Adrenal gland (tissue), 5 donors: ENCODE results near the gene RPGRIP1.

Experiments
- CTCF ChIP-seq, 6 experiments: fragments of 450-650 bp in 4 of 6; fragments of 200-600 bp in 2 of 6; sonication (generic) in 1 of 6; IDR thresholded peaks; 1 replicate in 5 of 6; 2 replicates in 1 of 6; pipeline versions ENCODE4 v1.5.1 to v1.8.0; 2016 to 2021; ENCODE audit warnings: antibody characterized with exemption in 6 of 6, mild to moderate bottlenecking in 2 of 6, moderate library complexity in 1 of 6
- POLR2A ChIP-seq, 2 donors: fragments of 450-650 bp; IDR thresholded peaks; one replicate each; pipeline ENCODE4 v1.6.1; 2017; ENCODE audit warnings: antibody characterized with exemption in 2 of 2, mild to moderate bottlenecking in 2 of 2, moderate library complexity in 1 of 2
- donor health status: DM: no; HTN: no; CAD: no.

- TF ChIP-seq CTCF (IDR thresholded peaks at IDR 0.05) (no peak), POLR2A (IDR thresholded peaks at IDR 0.05) (no peak)
Observed at GRCh38 chr14:21320913-21321312, 41.0 kb downstream of the RPGRIP1 start.
